HG02759 (cell line): ENCODE measurements around the gene EEF1A2.

ENCODE experiments used
- ATAC-seq: cut with Tn5 transposase; IDR thresholded peaks from one replicate; pipeline ENCODE4 v1.9.1; 2021; ENCODE audit warnings: mild to moderate bottlenecking, moderate library complexity; ENCODE audit not compliant: unreplicated experiment

The EEF1A2 gene

DNA sequence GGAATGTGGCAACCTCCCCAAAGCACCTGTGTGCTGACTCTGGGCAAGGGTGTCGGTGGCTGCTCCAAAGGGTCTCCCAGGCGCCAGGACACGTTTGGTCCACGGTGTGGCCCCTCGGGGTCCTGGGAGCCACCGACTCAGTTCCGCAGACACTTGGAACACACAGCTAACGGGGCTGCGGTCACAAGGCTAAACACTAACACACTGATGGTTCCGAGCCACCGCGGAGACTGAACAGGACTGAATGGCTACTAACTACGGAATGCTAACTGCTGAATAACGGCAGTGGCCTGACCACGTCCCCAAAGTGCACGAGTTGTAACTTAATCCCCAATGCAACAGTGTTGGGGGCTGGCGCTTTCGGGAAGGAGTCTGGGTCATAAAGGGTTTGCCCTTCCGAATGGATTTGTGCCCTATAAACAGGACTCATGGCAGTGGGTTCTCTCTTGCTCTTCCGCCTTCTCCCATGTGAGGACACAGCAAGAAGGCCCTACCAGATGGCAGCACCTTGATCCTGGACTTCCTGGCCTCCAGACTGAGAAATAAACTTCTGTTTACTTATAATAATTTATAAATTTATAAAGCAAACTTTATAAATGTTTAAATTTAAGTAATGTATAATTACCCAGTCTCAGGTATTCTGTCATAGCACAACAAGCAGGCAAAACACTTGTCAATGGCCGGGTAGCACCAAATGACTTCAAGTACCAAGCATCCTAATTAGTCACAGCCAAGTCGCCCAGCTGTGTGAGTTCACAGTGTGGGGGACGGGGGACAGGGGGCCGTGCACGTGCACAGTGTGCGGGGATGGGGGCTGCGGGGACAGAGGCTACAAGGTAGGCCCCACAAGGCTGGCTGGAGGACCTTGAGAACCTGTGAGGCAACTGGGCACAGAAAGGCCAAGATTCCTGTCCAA, 2.3 kb upstream of the EEF1A2 start:
- no peak for ATAC-seq

DNA sequence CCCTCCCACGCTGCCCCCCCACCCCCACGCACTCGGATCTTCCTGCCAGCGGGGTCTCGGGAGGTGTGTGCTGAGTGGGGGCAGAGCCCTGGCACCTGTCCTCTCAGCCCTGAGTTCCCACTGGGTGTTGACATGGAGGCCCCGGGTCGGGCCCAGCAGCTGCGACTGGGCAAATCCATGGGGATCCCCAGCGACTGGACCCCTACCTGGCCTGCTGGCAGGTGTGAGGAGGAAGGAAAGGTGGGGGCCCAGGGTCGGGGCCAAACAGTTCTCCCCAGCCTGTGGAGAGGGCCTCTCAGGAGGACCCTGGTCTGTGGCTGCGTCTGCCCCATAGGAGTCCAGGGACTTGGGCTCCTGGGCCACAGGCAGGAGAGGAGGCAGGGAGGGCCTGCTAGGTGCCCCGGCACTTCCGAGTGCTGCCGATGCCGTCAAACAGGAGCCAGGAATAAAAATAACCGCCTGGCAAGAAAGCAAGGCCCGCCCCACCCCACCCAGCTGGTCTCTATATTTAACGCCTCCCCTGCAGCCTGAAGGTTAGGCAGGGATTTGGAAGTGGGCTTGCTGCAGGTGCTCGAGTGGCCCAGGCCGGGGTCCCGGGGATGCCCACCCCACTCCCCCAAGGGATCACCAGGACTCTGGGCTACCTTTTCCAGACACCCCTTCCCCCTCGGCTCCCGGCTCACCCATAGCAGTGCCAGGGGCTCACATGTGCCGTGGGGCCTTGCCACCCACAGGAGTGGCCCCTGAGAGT, 1.4 kb upstream of the EEF1A2 start:
- no peak for ATAC-seq

DNA sequence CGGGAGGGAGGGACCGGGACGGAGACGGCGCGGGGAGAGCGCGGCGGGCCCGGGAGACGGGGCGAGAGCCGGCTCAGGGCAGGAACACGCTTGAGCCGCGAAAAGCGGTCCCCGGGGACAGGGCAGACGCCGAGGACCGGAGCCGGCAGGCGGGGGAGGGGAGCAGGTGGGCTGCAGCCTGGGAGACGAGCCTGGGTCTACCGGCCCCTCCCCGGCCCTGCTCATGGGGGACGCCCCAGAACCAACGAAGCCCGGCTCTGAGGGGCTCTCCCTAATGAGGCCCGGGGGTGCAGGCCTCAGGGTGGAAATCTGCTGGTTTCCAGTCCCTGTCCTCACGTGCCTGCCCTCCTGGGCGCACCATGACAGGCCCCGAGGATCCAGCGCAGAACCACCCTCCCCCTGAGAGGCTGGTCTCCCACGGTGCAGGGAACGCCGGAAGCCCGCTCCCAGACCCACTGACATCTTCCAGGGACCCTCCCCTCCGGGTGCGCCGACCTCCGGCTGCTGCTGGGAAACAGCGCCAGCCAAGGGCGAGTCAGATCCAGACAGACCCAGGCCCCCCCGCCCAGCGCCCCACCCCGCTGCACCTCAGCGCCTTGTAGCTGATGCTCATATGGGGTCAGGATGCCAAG, 571 bp upstream of the EEF1A2 start:
- no peak for ATAC-seq

DNA sequence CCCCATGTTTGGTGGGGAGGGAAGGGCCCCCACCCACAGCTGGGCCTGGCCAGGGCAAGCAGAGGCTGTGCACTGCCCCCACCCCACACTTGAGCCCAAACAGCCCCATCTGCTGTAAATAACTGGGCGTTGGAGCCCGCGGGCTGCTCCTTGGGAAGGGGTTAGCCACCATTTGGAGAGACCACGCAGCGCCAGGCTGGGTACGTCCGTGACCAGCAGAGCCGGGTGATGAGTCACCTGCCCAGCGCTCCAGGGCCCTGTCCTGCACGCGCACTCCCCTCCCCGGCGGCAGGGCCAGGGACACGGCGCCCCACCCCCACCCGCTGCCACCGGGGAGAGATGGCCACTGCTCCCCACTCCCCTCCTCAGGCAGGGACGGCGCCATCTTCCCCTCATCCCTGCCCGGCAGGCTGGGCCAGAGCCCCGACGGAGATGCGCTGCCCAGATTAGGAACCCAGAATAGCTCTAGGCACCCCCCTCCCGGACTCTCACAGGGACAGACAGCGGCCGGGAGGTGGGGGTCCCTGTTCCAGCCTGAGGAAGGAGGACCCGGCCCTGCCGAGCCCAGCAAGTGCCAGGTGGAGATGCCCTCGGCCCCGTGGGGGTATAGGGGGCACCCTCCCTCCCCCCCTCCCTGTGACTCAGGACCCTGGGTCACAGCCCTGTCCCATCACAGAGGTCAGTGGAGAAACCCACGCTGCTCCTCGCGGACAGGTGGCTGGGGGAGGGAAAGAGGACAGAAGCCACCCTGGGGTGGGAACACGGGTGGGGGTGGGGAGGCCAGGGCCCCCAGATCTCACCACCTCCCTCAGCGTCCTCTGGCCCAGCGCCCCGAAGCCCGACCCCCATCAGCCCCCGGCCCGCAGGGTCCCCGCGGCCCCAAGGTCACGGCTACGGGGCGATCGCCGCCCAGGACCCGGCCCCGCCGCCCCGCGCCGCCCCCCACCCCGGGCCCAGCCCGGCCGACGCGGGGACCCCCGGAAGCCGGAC, 642 bp downstream of the EEF1A2 start:
- no peak for ATAC-seq

DNA sequence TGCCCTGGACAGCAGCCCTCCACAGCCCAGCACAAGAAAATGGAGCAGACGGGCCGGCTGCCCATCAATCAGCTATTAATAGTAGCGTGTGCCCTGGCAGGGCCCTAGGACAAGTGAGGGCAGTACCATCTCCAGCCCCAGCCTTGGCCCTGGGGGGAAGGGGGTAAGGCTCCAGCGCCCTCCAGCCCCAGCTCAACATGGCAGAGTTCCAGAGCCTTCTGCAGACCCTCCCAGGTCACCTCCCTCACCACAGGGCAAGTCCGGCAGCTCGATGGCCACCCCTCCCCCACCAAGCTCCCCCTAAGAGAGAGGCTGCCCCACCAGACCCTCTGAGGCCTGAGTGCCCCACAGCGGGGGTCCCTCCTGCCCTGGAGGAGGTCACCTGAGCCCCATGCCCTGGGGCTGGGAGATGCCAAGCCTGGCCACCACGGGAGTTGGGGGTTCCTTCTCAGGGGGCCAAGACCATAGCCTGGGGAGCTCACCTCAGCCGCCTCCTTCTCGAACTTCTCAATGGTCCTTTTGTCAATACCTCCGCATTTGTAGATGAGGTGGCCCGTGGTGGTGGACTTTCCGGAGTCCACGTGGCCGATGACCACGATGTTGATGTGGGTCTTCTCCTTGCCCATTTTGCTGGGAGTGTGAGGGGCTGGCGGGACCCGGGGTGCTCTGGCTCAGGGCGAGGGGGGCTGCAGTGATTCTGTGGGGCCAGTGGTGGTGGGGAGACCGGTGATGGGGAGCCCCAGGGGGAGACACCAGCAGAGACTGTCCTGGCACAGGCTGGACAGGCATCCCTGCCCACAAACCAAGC, 1.5 kb downstream of the EEF1A2 start:
- no peak for ATAC-seq

DNA sequence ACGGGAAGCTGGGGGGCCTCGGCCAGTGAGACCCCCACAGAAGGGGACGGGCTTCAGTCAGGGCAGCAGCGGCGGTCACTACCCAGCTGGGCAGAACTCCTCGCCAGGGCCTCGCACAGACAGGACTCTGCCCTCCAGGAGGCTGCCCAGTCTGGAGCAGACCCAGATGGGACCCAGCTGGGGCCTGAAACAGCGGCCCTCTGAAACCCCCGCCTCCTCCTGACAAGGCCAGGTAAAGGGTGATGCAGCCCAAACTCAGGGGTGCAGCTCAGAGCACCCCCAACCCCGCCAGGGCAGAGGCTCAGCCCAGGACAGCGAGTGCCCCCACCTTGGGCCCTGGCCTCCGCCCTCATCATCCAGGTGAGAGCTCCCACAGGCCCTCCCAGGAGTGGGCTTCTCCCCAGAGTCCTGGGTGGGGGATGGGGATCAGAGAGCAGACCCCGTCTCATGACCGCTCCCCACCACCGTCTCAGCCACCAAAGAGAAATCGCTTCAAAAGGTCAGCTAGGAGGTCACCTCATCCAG, 2.2 kb downstream of the EEF1A2 start:
- ATAC-seq = no peak

DNA sequence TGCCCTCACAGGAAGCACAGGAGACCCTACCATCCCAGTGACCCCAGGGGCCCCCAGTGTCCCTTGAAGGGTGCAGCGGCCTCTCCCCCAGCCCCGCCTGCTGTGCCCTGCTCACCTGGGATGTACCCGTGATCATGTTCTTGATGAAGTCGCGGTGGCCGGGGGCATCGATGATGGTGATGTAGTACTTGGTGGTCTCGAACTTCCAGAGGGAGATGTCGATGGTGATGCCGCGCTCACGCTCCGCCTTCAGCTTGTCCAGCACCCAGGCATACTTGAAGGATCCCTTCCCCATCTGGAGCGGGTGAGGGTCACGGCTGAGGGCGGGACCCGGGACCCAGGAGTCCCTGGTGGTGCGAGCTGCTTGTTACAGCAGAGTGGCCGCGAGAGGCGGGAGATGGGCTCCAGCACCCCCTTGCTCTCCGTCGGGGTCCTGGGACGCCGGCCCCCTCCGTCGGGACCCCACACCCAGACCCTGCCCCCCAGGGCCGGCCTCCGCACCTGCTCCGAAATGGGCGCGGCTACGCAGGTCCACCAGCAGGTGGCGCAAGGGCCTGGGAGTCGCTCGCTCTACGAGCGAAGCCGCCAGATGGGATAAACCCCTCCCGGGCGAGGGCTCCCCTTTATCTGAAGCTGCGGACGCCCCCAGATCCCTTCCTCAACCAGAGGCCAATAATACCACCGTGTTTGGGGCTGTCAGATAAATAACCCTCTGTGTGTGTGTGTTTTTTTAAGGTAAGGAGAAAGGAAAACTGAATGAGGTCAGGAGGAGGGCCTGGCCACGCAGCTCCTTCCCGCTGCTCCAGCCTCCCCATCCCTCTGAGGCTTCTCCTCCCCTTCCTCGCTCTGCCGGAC, 2.9 kb downstream of the EEF1A2 start:
- ATAC-seq = no peak

DNA sequence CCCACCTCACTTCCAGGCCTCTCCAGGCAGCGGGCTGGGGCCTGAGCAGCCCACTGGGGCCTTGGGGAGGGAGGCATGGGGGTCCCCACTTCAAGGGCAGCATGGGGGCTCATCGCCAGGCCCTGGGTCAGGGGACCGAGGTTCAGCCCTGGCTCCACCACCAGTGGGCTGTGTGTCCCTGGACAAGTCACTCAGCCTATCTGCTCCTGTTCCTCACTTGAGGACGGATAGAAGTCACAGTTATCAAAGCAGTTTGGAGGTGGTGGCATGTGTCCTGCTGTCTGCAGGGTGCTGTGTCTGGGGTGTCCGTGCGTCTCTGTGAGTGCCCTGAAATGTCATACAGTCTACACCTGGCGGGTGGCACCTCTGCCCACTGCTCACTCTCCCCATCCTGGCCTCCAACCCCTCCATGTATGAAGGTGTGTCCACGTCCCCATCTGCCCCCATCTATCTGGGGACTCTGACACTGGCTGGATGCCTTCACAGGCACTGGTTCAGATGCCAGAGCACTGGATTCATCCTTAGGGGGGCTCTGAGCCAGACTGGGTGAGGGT, 3.6 kb downstream of the EEF1A2 start:
- no peak for ATAC-seq

DNA sequence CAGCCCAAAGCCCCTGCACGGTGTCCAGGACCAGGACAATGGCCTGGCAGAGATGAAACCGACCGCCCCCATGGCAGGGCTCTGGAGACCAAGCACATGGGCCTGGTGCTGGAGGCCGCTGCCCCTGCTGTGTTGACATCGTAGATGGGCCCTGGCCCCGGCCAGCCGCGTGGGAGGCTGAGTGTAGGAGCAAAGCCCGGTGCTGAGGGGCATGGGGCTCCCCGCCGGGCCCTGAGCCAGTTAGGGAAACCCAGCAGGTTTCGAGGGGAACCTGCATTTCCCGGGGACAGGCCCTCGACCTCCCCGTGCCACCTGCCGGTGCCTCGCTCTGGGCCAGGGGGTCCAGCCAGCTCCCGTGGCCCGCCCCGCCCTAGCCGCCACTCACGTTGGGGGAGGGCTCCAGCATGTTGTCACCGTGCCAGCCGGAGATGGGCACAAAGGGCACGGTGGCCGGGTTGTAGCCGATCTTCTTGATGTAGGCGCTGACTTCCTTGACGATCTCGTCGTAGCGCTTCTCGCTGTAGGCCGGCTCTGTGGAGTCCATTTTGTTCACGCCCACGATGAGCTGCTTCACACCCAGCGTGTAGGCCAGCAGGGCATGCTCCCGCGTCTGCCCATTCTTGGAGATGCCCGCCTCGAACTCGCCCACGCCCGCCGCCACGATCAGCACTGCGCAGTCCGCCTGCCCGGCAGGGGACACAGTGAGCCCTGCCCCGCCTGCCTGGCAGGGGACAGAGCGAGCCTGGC, 4.3 kb downstream of the EEF1A2 start:
- no peak for ATAC-seq

DNA sequence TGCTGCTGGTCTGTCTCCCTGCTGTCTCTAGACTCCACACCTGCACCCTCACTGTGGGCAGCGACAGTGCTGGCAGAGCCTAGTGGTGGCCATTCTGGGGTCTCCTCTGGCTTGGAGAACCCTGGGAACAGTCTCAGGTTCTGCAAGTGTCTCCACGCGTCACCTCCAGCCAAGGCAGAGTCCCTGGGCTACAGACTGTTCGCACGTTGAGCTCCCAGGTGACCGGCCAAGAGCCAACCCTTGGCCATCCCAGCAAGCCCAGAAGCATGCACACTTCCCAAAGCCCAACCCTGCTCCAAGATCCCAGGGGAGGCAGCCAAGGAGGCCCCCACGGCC, 4.8 kb downstream of the EEF1A2 start:
- ATAC-seq = no peak

DNA sequence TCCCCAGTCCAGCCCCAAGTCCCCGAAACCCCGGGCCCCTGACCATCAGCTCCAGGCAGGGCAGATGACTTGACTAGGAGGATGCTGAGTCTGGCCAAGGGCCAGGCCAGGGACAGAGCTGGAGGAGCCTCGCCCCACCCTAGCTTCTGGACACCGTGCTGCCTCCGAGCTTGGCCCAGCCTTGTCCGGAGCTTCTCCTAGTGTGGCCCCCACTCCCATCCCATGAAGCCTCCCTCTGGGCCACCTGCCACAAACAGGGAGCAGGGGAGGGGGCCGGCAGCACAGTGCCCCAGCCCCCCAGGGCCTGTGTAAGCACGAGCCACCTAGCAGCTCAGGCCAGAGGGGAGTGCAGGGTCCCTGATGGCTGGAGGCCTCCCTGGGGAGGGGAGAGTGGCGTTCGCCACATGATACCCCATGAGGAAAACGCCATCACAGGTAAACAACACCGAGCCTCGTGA, 5.3 kb downstream of the EEF1A2 start:
- no peak for ATAC-seq

DNA sequence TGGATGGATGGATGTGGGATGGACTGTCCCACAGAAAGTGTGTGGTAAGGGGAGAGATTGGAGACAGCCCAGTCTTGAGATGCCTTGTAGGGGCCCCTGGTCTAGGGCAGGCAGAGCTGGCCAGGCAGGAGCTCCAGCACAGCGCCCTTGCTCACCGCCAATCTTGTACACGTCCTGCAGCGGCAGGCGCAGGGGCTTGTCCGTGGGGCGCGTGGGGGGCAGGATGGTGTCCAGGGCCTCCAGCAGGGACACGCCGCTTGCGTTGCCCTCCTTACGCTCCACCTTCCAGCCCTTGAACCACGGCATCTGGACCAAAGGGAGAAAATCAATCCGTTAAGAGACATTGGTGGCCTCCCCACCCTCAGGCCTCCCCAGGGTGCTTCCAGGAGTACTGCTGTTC, 5.9 kb downstream of the EEF1A2 start:
- no peak for ATAC-seq

DNA sequence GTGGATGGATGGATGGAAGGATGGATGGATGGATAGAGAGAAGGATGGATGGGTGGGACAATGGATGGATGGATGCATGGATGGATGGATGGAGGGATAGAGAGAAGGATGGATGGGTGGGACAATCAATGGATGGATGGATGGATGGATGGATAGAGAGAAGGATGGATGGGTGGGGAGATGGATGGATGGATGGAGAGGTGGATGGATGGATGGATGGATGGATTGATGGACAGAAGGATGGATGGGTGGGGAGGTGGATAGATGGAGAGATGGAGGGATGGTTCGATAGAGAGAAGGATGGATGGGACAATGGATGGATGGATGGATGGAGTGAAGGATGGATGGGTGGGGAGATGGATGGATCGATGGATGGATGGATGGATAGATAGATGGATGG, 6.4 kb downstream of the EEF1A2 start:
- no peak for ATAC-seq

DNA sequence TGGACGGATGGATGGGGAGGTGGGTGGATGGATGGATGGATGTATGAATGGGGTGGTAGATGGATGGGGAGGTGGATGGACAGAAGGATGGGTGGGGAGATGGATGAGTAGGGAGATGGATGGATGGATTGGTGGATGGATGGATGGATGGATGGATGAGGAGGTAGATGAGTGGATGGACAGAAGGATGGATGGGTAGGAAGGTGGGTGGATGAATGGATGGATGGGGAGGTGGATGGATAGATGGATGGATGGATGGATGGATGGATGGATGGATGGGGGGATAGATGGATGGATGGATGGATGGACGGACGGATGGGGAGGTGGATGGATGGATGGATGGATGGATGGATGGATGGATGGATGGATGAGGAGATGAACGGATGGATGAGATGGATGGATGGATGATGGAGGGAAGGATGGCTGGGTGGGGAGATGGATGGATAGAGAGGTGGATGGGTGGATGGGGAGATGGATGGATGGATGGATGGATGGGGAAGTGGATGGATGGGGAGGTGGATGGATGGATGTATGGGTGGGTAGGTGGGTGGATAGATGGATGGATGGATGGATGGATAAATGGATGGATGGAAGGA, 7.2 kb downstream of the EEF1A2 start:
- no peak for ATAC-seq

DNA sequence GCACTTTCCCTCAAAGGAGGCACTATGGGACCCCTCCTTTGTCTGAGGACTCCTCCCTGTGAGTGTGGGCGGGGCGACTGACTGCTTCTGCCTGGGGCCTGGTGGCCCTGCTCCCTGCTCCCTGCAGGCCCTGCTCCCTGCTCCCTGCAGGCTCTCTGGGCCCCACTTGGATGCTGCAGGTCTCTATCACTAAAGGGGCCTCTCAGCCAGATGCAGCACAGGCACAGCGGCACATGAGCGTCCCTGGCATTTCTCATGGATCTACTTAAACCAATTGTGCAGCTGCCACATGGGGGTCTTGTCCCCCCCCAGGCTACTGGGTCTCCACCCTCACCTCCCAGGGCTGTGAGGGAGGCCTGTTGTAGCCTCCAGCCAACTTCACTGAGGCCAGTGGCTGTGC, 7.8 kb downstream of the EEF1A2 start:
- ATAC-seq = no peak

DNA sequence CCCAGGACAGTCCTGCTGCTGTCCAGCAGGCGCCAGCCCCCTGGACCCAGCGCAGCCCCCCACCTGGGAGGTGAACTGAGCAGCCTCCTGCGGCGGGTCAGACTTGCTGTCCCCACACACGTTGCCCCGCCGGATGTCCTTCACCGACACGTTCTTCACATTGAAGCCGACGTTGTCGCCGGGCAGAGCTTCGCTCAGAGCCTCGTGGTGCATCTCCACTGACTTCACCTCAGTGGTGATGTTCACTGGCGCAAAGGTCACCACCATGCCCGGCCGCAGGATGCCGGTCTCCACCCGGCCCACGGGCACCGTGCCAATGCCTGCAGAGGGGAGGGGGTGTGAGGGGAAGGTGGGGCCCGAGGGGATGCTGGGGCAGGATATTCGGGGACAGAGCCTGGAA, 8.5 kb downstream of the EEF1A2 start:
- no peak for ATAC-seq
